GM23338 (cell line): Measurements from ENCODE around the gene MAT2A. TPM values are rescaled to one million over a fixed set of nuclear protein-coding genes. Genes with fewer than 3 reads are reported as not detected.

Source experiments
- ATAC-seq: fragments of 200-7000 bp; cut with Tn5 transposase; 3 replicates; pipeline ENCODE4 v1.9.1; 2020
- DNase-seq: peaks from one replicate; pipeline ENCODE4 v3.0.0-alpha.2; 2015; ENCODE audit warnings: low spot score
- H2AFZ ChIP-seq: fragments of 200-600 bp; sonication (generic); 2 replicates; pipeline ENCODE4 v1.8.0; 2016; ENCODE audit warnings: antibody characterized with exemption, mild to moderate bottlenecking, moderate library complexity
- H3F3A ChIP-seq: fragments of 200-600 bp; sonication (generic); replicated peaks from 2 replicates; pipeline ENCODE4 v1.8.0; 2017; ENCODE audit warnings: antibody characterized with exemption, mixed run types, low read depth
- H3K27ac ChIP-seq: fragments of 200-600 bp; sonication (generic); 2 replicates; pipeline ENCODE4 v1.6.1; 2016; ENCODE audit warnings: low read depth
- H3K27me3 ChIP-seq: fragments of 200-600 bp; sonication (generic); 2 replicates; pipeline ENCODE4 v1.8.0; 2016; ENCODE audit warnings: mild to moderate bottlenecking, mixed run types, moderate library complexity; ENCODE audit not compliant: insufficient read depth
- H3K36me3 ChIP-seq: fragments of 200-600 bp; sonication (generic); 2 replicates; pipeline ENCODE4 v1.8.0; 2016; ENCODE audit warnings: mild to moderate bottlenecking; ENCODE audit not compliant: insufficient read depth
- H3K4me1 ChIP-seq: fragments of 200-600 bp; sonication (generic); 2 replicates; pipeline ENCODE4 v1.8.0; 2016; ENCODE audit warnings: mild to moderate bottlenecking, moderate library complexity; ENCODE audit not compliant: insufficient read depth
- H3K4me2 ChIP-seq: fragments of 200-600 bp; sonication (generic); 2 replicates; pipeline ENCODE4 v1.7.1; 2017; ENCODE audit warnings: mixed run types
- H3K4me3 ChIP-seq: fragments of 200-600 bp; sonication (generic); 2 replicates; pipeline ENCODE4 v1.6.1; 2016; ENCODE audit warnings: mixed run types
- H3K79me2 ChIP-seq: fragments of 200-600 bp; sonication (generic); replicated peaks from 2 replicates; pipeline ENCODE4 v1.8.0; 2017; ENCODE audit warnings: mild to moderate bottlenecking; ENCODE audit not compliant: insufficient read depth
- H3K9me2 ChIP-seq: fragments of 200-600 bp; sonication (generic); 2 replicates; pipeline ENCODE4 v1.8.0; 2017; ENCODE audit not compliant: insufficient read depth
- H4K20me1 ChIP-seq: fragments of 200-600 bp; sonication (generic); replicated peaks from 2 replicates; pipeline ENCODE4 v1.8.0; 2017; ENCODE audit warnings: mild to moderate bottlenecking; ENCODE audit not compliant: insufficient read depth
- H3K27ac Mint-ChIP-seq: 2 replicates; pipeline ENCODE4 v1.8.0; 2020; ENCODE audit warnings: inconsistent platforms, mild to moderate bottlenecking, moderate library complexity, mixed read lengths
- H3K27me3 Mint-ChIP-seq: 3 replicates; pipeline ENCODE4 v1.8.0; 2022; ENCODE audit warnings: low read depth, mild to moderate bottlenecking, moderate library complexity, mixed read lengths, inconsistent platforms; ENCODE audit not compliant: insufficient read depth, poor library complexity
- H3K36me3 Mint-ChIP-seq: 3 replicates; pipeline ENCODE4 v1.8.0; 2021; ENCODE audit warnings: low read depth, mild to moderate bottlenecking, inconsistent platforms, moderate library complexity, mixed read lengths
- H3K4me1 Mint-ChIP-seq: 3 replicates; pipeline ENCODE4 v1.8.0; 2020; ENCODE audit warnings: mild to moderate bottlenecking, inconsistent platforms, mixed read lengths
- H3K4me3 Mint-ChIP-seq: 3 replicates; pipeline ENCODE4 v1.8.0; 2021; ENCODE audit warnings: moderate library complexity, mild to moderate bottlenecking, inconsistent platforms, mixed read lengths
- H3K9me3 Mint-ChIP-seq: 3 replicates; pipeline ENCODE4 v1.8.0; 2020; ENCODE audit warnings: moderate library complexity, mild to moderate bottlenecking, inconsistent platforms, mixed read lengths
- CREB1 ChIP-seq: fragments of 250-450 bp; sonication (Bioruptor Pico); IDR thresholded peaks from 2 replicates; pipeline ENCODE4 v1.5.0; 2020; ENCODE audit warnings: low read depth, mild to moderate bottlenecking, moderate library complexity
- ETS1 ChIP-seq: IDR thresholded peaks from 2 replicates; pipeline ENCODE4 v1.6.1; 2016; ENCODE audit warnings: antibody characterized with exemption
- NANOG ChIP-seq: IDR thresholded peaks from 2 replicates; pipeline ENCODE4 v1.6.1; 2016; ENCODE audit warnings: antibody characterized with exemption, borderline replicate concordance
- STAT1 ChIP-seq: IDR thresholded peaks from one replicate; pipeline ENCODE4 v1.6.1; 2016; ENCODE audit warnings: antibody characterized with exemption; ENCODE audit not compliant: unreplicated experiment
- ZNF114 ChIP-seq: fragments of 250-450 bp; sonication (Bioruptor Pico); IDR thresholded peaks from 2 replicates; pipeline ENCODE4 v1.5.0; 2020; ENCODE audit warnings: mild to moderate bottlenecking, moderate library complexity
- ZNF331 ChIP-seq: fragments of 250-450 bp; sonication (Bioruptor Pico); IDR thresholded peaks from 2 replicates; pipeline ENCODE4 v1.5.0; 2020; ENCODE audit warnings: low read depth, mild to moderate bottlenecking, moderate library complexity
- ZNF462 ChIP-seq: fragments of 250-450 bp; sonication (Bioruptor Pico); IDR thresholded peaks from 2 replicates; pipeline ENCODE4 v1.5.0; 2020; ENCODE audit warnings: mild to moderate bottlenecking, moderate library complexity
- polyA plus RNA-seq: library from polyadenylated mRNA; unstranded; fragments of >200 nt; fragmentation: Nextera tagmentation; extraction: Ambion mirVana; gene quantifications from 2 replicates; pipeline ENCODE4 v1.2.1, GENCODE V29; 2016
- total RNA-seq: library from RNA; depleted of rRNA; stranded (reverse); fragments of >200 nt; shearing (Covaris generic); gene quantifications from 2 replicates; pipeline ENCODE4 v1.2.3, GENCODE V29; 2014

Gene MAT2A
- total and polyA plus RNA-seq, 2 experiments from 2014 or later: 105 to 232 TPM

DNA sequence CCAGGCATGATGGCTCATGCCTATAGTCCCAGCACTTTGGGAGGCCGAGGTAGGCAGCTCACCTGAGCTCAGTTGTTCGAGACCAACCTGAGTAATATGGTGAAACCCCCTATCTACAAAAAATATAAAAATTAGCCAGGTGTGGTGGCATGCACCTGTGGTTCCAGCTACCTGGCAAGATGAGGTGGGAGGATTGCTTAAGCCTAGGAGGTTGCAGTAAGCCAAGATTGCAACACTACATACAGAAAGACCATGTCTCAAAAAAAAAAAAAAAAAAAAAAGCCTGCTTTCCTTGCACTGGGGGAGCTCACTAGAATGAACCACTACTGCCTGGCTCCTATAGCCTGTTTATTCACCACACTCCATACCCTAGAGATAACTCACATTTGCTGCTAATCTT lies 7.4 kb upstream of the MAT2A start:
- peaks cover 3% of the 10 kb centered on the region; the same call in 2 of the 3 replicates for H3K9me3 Mint-ChIP-seq
- no peaks in the 10 kb centered on the region for H3K9me2 ChIP-seq
- H3K4me3 Mint-ChIP-seq: no peak overlapping the region

More for the DNA sequence above, 7.4 kb upstream of the MAT2A start:
- H3K36me3 Mint-ChIP-seq: peaks cover 5% of the 10 kb centered on the region
- Histone ChIP-seq H4K20me1 (no peaks in the 10 kb centered on the region), H3K36me3 (no peaks in the 10 kb centered on the region), H3K4me2 (no peak overlapping the region), H3K27ac (no peak overlapping the region), H3K4me3 (no peak overlapping the region), H2AFZ (no peak overlapping the region), H3K27me3 (no peaks in the 10 kb centered on the region), H3F3A (no peaks in the 10 kb centered on the region), H3K4me1 (no peaks in the 10 kb centered on the region), H3K79me2 (no peaks in the 10 kb centered on the region)
- TF ChIP-seq ZNF114 (CRISPR knock-in tag): no peak
- no peak for TF ChIP-seq ZNF331
- no peak for TF ChIP-seq CREB1 (CRISPR knock-in tag)
- no peak for TF ChIP-seq NANOG
- no peak for TF ChIP-seq ZNF462 (CRISPR knock-in tag)
- no peak for TF ChIP-seq STAT1
- TF ChIP-seq ETS1: no peak
- no peak overlapping the region; the same call in 1 of the 2 replicates for H3K27ac Mint-ChIP-seq
- peaks cover 8% of the 10 kb centered on the region for H3K4me1 Mint-ChIP-seq
- no peak for DNase-seq
- peaks cover 10% of the 10 kb centered on the region for H3K27me3 Mint-ChIP-seq
- ATAC-seq: no peak
